Endometrial microvascular endothelial cells (primary cell): ENCODE data around the gene GIMAP6. TPM values are rescaled to one million over a fixed set of nuclear protein-coding genes. Genes with fewer than 3 reads are reported as not detected.
"Not testable (repeated sequence)": the region's sequence is repeated elsewhere in the genome, so short reads cannot be mapped to it uniquely, and the experiment has no call there.

Experiments
- in situ Hi-C: cut with HindIII; loops from 2 replicates; pipeline ENCODE4 v1.10.0; 2017; ENCODE audit warnings: low sequenced_read_pairs, low pct_unique_long_range_greater_than_20kb; ENCODE audit errors: inconsistent ontology term
- total RNA-seq: library from RNA; depleted of rRNA; stranded (reverse); fragments of >200 nt; gene quantifications from one replicate; pipeline ENCODE4 v1.2.3, GENCODE V29; 2015; ENCODE audit errors: inconsistent ontology term

GIMAP6 gene
- 84.6 TPM for total RNA-seq

- in situ Hi-C loops, result no loop called here
These were observed at the start of gene GIMAP6 for GRCh38 chr7:150631866-150632864. GIMAP6 (minus strand) TSS chr7:150632385; CDS start chr7:150630142, 2,243 bp downstream.

DNA sequence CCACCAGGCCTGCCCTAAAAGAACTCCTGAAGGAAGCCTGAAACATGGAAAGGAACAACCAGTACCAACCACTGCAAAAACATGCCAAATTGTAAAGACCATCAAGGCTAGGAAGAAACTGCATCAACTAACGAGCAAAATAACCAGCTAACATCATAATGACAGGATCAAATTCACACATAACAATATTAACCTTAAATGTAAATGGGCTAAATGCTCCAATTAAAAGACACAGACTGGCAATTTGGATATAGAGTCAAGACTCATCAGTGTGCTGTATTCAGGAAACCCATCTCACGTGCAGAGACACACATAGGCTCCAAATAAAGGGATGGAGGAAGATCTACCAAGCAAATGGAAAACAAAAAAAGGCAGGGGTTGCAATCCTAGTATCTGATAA is 48.2 kb upstream of the GIMAP6 start:
- in situ Hi-C loops, result not testable (repeated sequence)

DNA sequence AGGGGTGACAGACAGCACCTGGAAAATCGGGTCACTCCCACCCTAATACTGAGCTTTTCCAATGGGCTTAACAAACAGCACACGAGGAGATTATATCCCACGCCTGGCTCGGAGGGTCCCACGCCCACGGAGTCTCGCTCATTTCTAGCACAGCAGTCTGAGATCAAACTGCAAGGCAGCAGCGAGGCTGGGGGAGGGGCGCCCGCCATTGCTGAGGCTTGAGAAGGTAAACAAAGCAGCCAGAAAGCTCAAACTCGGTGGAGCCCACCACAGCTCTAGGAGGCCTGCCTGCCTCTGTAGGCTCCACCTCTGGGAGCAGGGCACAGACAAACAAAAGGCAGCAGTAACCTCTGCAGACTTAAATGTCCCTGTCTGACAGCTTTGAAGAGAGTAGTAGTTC is 46.4 kb upstream of the GIMAP6 start:
- in situ Hi-C loops, result not testable (repeated sequence)

GRCh38 chr7:150676854-150677253 is 44.7 kb upstream of the GIMAP6 start:
- in situ Hi-C loops, result not testable (repeated sequence)

GRCh38 chr7:150676276-150676675 is 44.1 kb upstream of the GIMAP6 start:
- in situ Hi-C loops, result not testable (repeated sequence)

- in situ Hi-C loops, result no loop called here
These were observed 43.5 kb upstream of the GIMAP6 start for GRCh38 chr7:150675714-150676113.

- in situ Hi-C loops, result not testable (repeated sequence)
These were observed 39.8 kb upstream of the GIMAP6 start for GRCh38 chr7:150671798-150672585.

- in situ Hi-C loops, result no loop called here
These were observed 36.8 kb upstream of the GIMAP6 start for GRCh38 chr7:150668977-150669376.

- in situ Hi-C loops, result no loop called here
These were observed 36.3 kb upstream of the GIMAP6 start for GRCh38 chr7:150668472-150668911.

DNA sequence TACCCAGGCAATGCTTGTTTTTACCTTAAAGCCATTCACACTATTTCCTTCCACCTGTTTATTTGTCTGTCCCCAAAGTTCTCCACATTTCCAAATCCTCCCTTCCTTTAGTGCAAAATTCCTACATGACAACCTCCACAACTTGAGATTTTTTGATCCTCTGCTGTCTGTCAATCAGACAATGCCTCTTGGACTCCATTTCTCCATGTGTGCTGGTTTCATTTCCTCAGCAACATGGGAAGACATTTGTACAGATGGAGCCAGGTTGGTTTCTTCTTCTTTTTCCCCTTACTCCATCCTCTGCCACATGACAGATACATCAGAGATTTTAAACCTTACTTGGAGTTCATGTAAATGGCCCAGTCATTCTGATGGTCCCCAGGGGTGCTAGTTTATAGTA is 34.2 kb upstream of the GIMAP6 start:
- in situ Hi-C loops, result no loop called here

DNA sequence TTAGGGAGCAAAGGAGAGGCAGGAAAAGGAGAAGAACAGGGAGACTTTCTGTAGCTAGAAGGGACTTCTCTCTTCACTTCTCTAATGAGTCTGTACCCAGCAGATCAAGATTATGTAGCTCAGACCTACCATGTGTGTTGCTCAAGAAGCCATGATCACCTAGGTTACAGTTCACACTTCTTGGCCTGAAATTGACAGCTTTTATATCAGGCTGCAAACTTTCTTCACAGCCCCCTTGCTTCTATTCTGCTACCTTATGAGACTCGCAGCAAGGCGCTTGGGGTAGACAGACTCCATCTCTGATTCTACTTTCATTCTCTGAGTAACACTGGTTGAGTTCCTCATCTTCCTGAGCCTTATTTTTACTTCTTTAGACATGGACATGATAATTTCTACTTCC is 33.7 kb upstream of the GIMAP6 start:
- in situ Hi-C loops, result no loop called here

- in situ Hi-C loops, result no loop called here
These were observed 33.0 kb upstream of the GIMAP6 start for GRCh38 chr7:150665089-150665748.

DNA sequence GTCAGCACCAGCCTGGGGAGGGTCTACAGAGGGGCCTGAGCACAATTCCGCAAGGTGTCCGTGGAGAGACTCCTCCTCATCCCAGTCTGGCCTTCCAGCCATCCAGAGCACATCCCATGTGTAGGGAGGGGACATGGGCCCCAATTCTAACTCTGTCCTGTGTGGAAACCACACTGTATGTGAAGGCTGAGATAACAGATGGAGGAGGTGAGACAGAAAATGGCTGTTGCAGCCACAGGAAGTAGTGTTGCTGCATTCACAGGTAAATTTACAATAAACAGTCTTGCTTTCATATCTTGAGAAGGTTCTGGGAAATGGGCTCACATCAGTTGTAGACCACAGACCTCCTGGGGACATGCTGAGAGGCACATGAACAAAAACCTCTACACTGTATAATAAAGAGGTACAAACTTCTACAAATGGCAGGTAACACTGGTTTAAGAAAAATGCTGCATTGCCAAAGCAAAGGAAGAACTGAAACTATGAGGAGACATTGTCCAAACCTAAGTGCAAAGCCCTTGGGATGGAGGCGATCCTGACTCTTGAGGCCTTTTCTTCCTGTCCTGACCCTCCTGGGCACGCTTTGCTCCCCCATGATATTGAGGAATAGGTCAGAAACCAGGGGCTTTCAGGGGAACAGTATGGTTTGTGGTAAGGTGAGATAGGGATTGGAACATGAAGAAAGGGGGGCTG is 31.8 kb upstream of the GIMAP6 start:
- in situ Hi-C loops, result no loop called here

- in situ Hi-C loops, result not testable (repeated sequence)
These were observed 30.6 kb upstream of the GIMAP6 start for GRCh38 chr7:150662821-150663220.

- in situ Hi-C loops, result no loop called here
These were observed 28.9 kb upstream of the GIMAP6 start for GRCh38 chr7:150660939-150661613.

GRCh38 chr7:150657526-150657925 is 25.3 kb upstream of the GIMAP6 start:
- in situ Hi-C loops, result no loop called here

DNA sequence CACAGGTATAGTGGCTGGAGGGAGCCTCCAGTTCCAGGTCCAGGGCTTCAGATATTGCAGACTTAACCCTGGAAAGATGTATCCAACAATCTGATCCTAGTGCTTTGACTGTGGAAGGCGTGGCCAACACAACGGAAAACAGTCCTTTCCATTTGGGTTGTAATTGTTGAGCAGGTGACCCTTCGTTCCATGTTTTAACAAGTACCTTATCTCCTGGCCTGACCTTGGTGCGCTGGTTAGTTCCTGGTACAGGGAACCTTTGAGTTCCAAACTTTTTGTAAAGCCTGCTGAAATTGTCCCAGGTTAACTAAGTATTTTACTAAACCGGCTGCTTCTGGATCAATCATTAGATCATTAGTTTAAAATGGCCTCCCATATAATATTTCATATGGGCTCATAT is 23.9 kb upstream of the GIMAP6 start:
- in situ Hi-C loops, result no loop called here

- in situ Hi-C loops, result no loop called here
These were observed 22.5 kb upstream of the GIMAP6 start for GRCh38 chr7:150654692-150655091.
